Nephron (organoid): ENCODE measurements around the gene STRN3.
"Not testable (repeated sequence)": the region's sequence is repeated elsewhere in the genome, so short reads cannot be mapped to it uniquely, and the experiment has no call there.

Experiments
- H3K27ac Mint-ChIP-seq, 3 experiments: 2 replicates each; pipeline ENCODE4 v1.8.0; 2020; ENCODE audit warnings: mixed read lengths in 3 of 3, mild to moderate bottlenecking in 2 of 3, moderate library complexity in 1 of 3
- H3K27me3 Mint-ChIP-seq: 2 replicates; pipeline ENCODE4 v1.8.0; 2021; ENCODE audit warnings: low read depth, mild to moderate bottlenecking, moderate library complexity, mixed read lengths
- H3K36me3 Mint-ChIP-seq: 2 replicates; pipeline ENCODE4 v1.8.0; 2020; ENCODE audit warnings: low read depth, mixed read lengths
- H3K4me1 Mint-ChIP-seq: 2 replicates; pipeline ENCODE4 v1.8.0; 2020; ENCODE audit warnings: mixed read lengths
- H3K4me3 Mint-ChIP-seq, 3 experiments: 2 replicates each; pipeline ENCODE4 v1.8.0; 2020; ENCODE audit warnings: mild to moderate bottlenecking in 3 of 3, mixed read lengths in 3 of 3, moderate library complexity in 2 of 3
- H3K9me3 Mint-ChIP-seq: 2 replicates; pipeline ENCODE4 v1.8.0; 2020; ENCODE audit warnings: mixed read lengths
- TF ChIP-seq, protein P1 (sequence below), 3 experiments: fragments of 200-600 bp; sonication (generic); IDR thresholded peaks; one replicate each; pipeline ENCODE4 v1.5.0; 2021; ENCODE audit warnings: antibody characterized with exemption in 3 of 3; ENCODE audit not compliant: unreplicated experiment in 3 of 3

The STRN3 gene

DNA sequence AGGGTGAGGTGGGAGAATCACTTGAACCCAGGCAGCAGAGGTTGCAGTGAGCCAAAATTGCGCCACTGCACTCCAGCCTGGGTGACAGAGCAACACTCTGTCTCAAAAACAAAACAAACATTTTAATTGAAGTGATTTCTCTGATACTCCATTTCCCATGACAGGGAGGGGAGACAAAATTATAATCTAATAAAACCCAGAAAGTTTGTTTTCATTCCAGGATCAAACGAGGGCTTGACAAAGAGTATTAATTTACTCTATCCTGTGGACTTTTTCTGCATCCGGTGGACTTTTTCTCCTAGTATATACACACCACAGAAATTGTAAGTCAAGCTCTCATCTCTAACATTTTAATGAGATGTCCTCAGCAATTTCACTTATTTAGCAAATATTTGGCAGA lies 15.2 kb downstream of the STRN3 start:
- Mint-ChIP-seq H3K27ac (no peak overlapping the region), H3K4me1 (peaks cover 8% of the 10 kb centered on the region), H3K27me3 (no peaks in the 10 kb centered on the region), H3K36me3 (peaks cover 26% of the 10 kb centered on the region), H3K4me3 (no peak overlapping the region), H3K9me3 (no peaks in the 10 kb centered on the region)
- TF ChIP-seq, protein P1, sequence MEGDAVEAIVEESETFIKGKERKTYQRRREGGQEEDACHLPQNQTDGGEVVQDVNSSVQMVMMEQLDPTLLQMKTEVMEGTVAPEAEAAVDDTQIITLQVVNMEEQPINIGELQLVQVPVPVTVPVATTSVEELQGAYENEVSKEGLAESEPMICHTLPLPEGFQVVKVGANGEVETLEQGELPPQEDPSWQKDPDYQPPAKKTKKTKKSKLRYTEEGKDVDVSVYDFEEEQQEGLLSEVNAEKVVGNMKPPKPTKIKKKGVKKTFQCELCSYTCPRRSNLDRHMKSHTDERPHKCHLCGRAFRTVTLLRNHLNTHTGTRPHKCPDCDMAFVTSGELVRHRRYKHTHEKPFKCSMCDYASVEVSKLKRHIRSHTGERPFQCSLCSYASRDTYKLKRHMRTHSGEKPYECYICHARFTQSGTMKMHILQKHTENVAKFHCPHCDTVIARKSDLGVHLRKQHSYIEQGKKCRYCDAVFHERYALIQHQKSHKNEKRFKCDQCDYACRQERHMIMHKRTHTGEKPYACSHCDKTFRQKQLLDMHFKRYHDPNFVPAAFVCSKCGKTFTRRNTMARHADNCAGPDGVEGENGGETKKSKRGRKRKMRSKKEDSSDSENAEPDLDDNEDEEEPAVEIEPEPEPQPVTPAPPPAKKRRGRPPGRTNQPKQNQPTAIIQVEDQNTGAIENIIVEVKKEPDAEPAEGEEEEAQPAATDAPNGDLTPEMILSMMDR (IDR thresholded peaks at IDR 0.05; ENCODE audit: unreplicated experiment in 3 of 3), result no peak

DNA sequence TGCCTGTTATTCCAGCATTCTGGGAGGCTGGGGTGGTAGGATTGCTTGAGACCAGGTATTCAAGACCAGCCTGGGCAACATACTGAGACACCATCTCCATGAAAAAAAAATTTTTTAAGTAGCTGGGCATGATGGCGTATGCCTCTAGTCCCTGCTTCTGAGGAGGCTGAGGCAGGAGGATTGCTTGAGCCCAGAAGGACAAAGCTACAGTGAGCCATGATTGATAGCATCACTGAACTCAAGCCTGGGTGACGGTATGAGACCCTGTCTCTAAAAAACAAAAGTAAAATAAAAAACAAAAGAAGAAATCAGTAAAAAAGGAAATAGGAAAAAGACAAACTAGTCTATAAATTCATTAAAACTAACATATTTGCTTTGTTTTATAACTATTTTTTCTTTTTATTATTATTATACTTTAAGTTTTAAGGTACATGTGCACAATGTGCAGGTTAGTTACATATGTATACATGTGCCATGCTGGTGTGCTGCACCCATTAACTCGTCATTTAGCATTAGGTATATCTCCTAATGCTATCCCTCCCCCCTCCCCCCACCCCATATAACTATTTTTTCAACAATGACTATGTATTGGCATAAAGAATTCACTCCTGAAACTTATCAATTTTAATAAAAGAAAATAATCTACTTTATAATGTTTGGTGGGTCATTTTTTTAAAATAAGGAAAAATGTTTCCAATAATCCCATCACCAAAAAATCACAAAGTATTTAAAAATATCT lies 16.2 kb downstream of the STRN3 start:
- TF ChIP-seq, protein P1 (IDR thresholded peaks at IDR 0.05; ENCODE audit: unreplicated experiment in 3 of 3), result no peak
- Mint-ChIP-seq H3K4me1 (peaks cover 9% of the 10 kb centered on the region), H3K27me3 (no peaks in the 10 kb centered on the region), H3K4me3 (no peak overlapping the region), H3K36me3 (peaks cover 31% of the 10 kb centered on the region), H3K9me3 (no peaks in the 10 kb centered on the region), H3K27ac (no peak overlapping the region)

DNA sequence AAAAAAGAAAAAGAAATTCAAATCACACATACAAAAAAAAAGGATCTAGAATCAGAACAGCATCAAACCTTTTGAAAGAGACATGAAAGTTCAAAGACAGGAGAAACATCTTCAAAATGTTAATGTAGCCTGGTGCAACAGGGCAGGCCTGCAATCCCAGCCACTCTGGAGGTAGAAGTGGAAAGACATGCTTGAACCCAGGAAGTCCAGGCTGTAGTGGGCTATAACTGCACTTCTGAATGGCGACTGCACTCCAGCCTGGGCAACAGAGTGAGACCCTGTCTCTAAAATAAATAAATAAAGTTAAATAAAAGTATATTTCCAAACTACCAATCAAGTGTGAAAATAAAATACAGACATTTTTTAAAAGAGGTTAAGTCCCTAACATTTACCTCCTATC lies 19.5 kb downstream of the STRN3 start:
- TF ChIP-seq, protein P1 (IDR thresholded peaks at IDR 0.05; ENCODE audit: unreplicated experiment in 3 of 3), result no peak
- H3K4me3 Mint-ChIP-seq, result no peak overlapping the region
- H3K27ac Mint-ChIP-seq, result no peak overlapping the region
- H3K9me3 Mint-ChIP-seq, result no peaks in the 10 kb centered on the region
- peaks cover 9% of the 10 kb centered on the region for H3K4me1 Mint-ChIP-seq
- no peaks in the 10 kb centered on the region for H3K27me3 Mint-ChIP-seq
- H3K36me3 Mint-ChIP-seq, result peaks cover 31% of the 10 kb centered on the region

DNA sequence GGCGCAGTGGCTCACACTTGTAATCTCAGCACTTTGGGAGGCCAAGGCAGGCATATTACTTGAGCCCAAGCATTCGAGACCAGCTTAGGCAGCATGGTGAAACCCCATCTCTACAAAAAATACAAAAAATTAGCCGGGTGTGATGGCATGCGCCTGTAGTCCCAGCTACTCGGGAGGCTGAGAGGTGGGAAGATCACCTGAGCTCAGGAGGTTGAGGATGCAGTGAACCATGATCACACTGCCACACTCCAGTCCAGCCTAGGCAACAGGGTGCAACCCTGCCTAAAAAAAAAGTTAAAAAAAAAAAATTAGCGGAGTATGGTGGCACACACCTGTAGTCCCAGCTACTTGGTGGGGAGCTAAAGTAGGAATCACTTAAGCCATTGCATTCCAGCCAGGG lies 22.2 kb downstream of the STRN3 start:
- H3K36me3 Mint-ChIP-seq, result peaks cover 54% of the 10 kb centered on the region
- not testable (repeated sequence) for H3K4me3 Mint-ChIP-seq, H3K27me3 Mint-ChIP-seq, H3K27ac Mint-ChIP-seq, H3K4me1 Mint-ChIP-seq
- H3K9me3 Mint-ChIP-seq, result peaks cover 21% of the 10 kb centered on the region

DNA sequence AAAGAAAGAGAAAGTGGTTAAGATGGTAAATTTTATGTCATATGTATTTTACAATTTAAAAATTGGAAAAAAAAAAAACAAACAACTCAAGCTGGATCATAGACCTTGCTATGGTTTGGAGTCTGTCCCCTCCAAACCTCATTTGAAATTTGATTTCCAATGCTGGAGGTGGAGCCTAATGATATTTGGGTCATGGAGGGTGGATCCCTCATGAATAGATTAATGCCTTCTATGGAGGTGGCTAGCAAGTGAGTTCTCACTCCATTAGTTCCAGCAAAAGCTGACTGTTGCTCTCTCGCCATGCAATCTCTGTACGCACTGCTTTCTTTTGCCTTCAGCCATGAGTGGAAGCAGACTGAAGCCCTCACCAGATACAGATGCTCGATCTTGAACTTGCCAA lies 22.9 kb downstream of the STRN3 start:
- H3K27ac Mint-ChIP-seq, result no peak overlapping the region
- no peaks in the 10 kb centered on the region for H3K27me3 Mint-ChIP-seq
- no peak overlapping the region for H3K4me3 Mint-ChIP-seq
- TF ChIP-seq, protein P1 (IDR thresholded peaks at IDR 0.05; ENCODE audit: unreplicated experiment in 3 of 3), result no peak
- H3K36me3 Mint-ChIP-seq, result peaks cover 61% of the 10 kb centered on the region
- peaks cover 9% of the 10 kb centered on the region for H3K4me1 Mint-ChIP-seq
- peaks cover 24% of the 10 kb centered on the region for H3K9me3 Mint-ChIP-seq

- H3K9me3 Mint-ChIP-seq, result peaks cover 40% of the 10 kb centered on the region
- peaks cover 11% of the 10 kb centered on the region for H3K4me1 Mint-ChIP-seq
- H3K27ac Mint-ChIP-seq, result no peak overlapping the region
- TF ChIP-seq, protein P1 (IDR thresholded peaks at IDR 0.05; ENCODE audit: unreplicated experiment in 3 of 3), result no peak
- H3K4me3 Mint-ChIP-seq, result no peak overlapping the region
- H3K36me3 Mint-ChIP-seq, result peaks cover 74% of the 10 kb centered on the region
- H3K27me3 Mint-ChIP-seq, result no peaks in the 10 kb centered on the region
These were observed 24.9 kb downstream of the STRN3 start for GRCh38 chr14:31001339-31001658.
